HG02852 (cell line): ENCODE data around the gene EP400.
"Not testable (repeated sequence)": the region's sequence is repeated elsewhere in the genome, so short reads cannot be mapped to it uniquely, and the experiment has no call there.

Source experiments
- ATAC-seq: cut with Tn5 transposase; IDR thresholded peaks from one replicate; pipeline ENCODE4 v1.9.1; 2021; ENCODE audit warnings: mild to moderate bottlenecking, moderate library complexity; ENCODE audit not compliant: unreplicated experiment

EP400 gene

GRCh38 chr12:132079695-132080094 is 130.0 kb downstream of the EP400 start:
- no peak for ATAC-seq

GRCh38 chr12:132080515-132080914 is 130.8 kb downstream of the EP400 start:
- ATAC-seq = not testable (repeated sequence)

- no peak for ATAC-seq
These were observed 131.7 kb downstream of the EP400 start for GRCh38 chr12:132081423-132081822.

GRCh38 chr12:132083614-132083940 is 133.8 kb downstream of the EP400 start:
- no peak for ATAC-seq

GRCh38 chr12:132083941-132084620 is 134.3 kb downstream of the EP400 start:
- ATAC-seq = peak; percentile 82

GRCh38 chr12:132084621-132085290 is 135.0 kb downstream of the EP400 start:
- no peak for ATAC-seq

GRCh38 chr12:132085291-132085635 is 135.5 kb downstream of the EP400 start:
- no peak for ATAC-seq

GRCh38 chr12:132089407-132089910 is 139.7 kb downstream of the EP400 start:
- ATAC-seq = no peak

GRCh38 chr12:132094269-132094891 is 144.6 kb downstream of the EP400 start:
- ATAC-seq = no peak

- ATAC-seq = no peak
These were observed 146.0 kb downstream of the EP400 start for GRCh38 chr12:132095520-132096409.

GRCh38 chr12:132099739-132100138 is 150.0 kb downstream of the EP400 start:
- no peak for ATAC-seq

- no peak for ATAC-seq
These were observed 150.7 kb downstream of the EP400 start for GRCh38 chr12:132100306-132101065.

GRCh38 chr12:132102297-132102696 is 152.6 kb downstream of the EP400 start:
- ATAC-seq = no peak

- ATAC-seq = not testable (repeated sequence)
These were observed 153.3 kb downstream of the EP400 start for GRCh38 chr12:132103072-132103471.

GRCh38 chr12:132103542-132104308 is 154.0 kb downstream of the EP400 start:
- ATAC-seq = no peak

- ATAC-seq = no peak
These were observed 155.7 kb downstream of the EP400 start for GRCh38 chr12:132105467-132105866.

- no peak for ATAC-seq
These were observed 157.2 kb downstream of the EP400 start for GRCh38 chr12:132106921-132107320.

GRCh38 chr12:132108211-132108832 is 158.6 kb downstream of the EP400 start:
- no peak for ATAC-seq

- no peak for ATAC-seq
These were observed 160.0 kb downstream of the EP400 start for GRCh38 chr12:132109741-132110140.
